CD4-positive, alpha-beta T cell treated with Interleukin-6 for 4 hours (primary cell): ENCODE measurements around the gene TAB2.
"Not testable (repeated sequence)": the region's sequence is repeated elsewhere in the genome, so short reads cannot be mapped to it uniquely, and the experiment has no call there.

Experiments
- DNase-seq: peaks from one replicate; pipeline ENCODE4 v3.0.0-alpha.2; 2020; ENCODE audit warnings: mixed read lengths

TAB2 gene

GRCh38 chr6:149422581-149422980 lies 105.1 kb downstream of the TAB2 start:
- DNase-seq, result no peak

- DNase-seq, result no peak
These were observed 106.5 kb downstream of the TAB2 start for GRCh38 chr6:149423964-149424440.

GRCh38 chr6:149425224-149425623 lies 107.7 kb downstream of the TAB2 start:
- no peak for DNase-seq

GRCh38 chr6:149425754-149426153 lies 108.2 kb downstream of the TAB2 start:
- DNase-seq, result no peak

- no peak for DNase-seq
These were observed 111.1 kb downstream of the TAB2 start for GRCh38 chr6:149428606-149429005.

GRCh38 chr6:149429427-149430360 lies 112.2 kb downstream of the TAB2 start:
- no peak for DNase-seq

- DNase-seq, result peak; percentile 92
These were observed 114.6 kb downstream of the TAB2 start for GRCh38 chr6:149431905-149432775.

GRCh38 chr6:149433405-149433804 lies 115.9 kb downstream of the TAB2 start:
- no peak for DNase-seq

- DNase-seq, result no peak
These were observed 116.4 kb downstream of the TAB2 start for GRCh38 chr6:149433881-149434280.

- DNase-seq, result no peak
These were observed 118.5 kb downstream of the TAB2 start for GRCh38 chr6:149435919-149436586.

- no peak for DNase-seq
These were observed 119.1 kb downstream of the TAB2 start for GRCh38 chr6:149436647-149437046.

GRCh38 chr6:149437212-149437611 lies 119.7 kb downstream of the TAB2 start:
- no peak for DNase-seq

GRCh38 chr6:149438855-149439254 lies 121.3 kb downstream of the TAB2 start:
- DNase-seq, result no peak

- no peak for DNase-seq
These were observed 122.1 kb downstream of the TAB2 start for GRCh38 chr6:149439626-149440025.

GRCh38 chr6:149440735-149441671 lies 123.5 kb downstream of the TAB2 start:
- DNase-seq, result no peak

- DNase-seq, result no peak
These were observed 124.2 kb downstream of the TAB2 start for GRCh38 chr6:149441740-149442139.

- DNase-seq, result no peak
These were observed 126.1 kb downstream of the TAB2 start for GRCh38 chr6:149443411-149444181.

- not testable (repeated sequence) for DNase-seq
These were observed 127.0 kb downstream of the TAB2 start for GRCh38 chr6:149444360-149445094.

- DNase-seq, result no peak
These were observed 127.6 kb downstream of the TAB2 start for GRCh38 chr6:149445095-149445466.

GRCh38 chr6:149445573-149445972 lies 128.1 kb downstream of the TAB2 start:
- no peak for DNase-seq
